GM12891 (cell line): ENCODE measurements around the gene REEP5.
"Not testable (repeated sequence)": the region's sequence is repeated elsewhere in the genome, so short reads cannot be mapped to it uniquely, and the experiment has no call there.

ENCODE experiments used
- DNase-seq: peaks from one replicate; pipeline ENCODE4 v3.0.0; 2011; ENCODE audit warnings: low spot score; ENCODE audit not compliant: insufficient read length
- FAIRE-seq: peaks from 2 replicates; lab custom pipeline; 2011; peaks lifted over from hg19 to GRCh38; lab: Jason Lieb, UNC
- PAX5 ChIP-seq: IDR thresholded peaks from 2 replicates; pipeline ENCODE4 v1.6.1; 2011; ENCODE audit warnings: low read length, moderate library complexity, mild to moderate bottlenecking; ENCODE audit not compliant: insufficient read depth, severe bottlenecking
- POLR2A ChIP-seq: IDR thresholded peaks from 2 replicates; pipeline ENCODE4 v1.6.1; 2011; ENCODE audit warnings: low read depth, low read length, control low read depth
- POLR2AphosphoS5 ChIP-seq: IDR thresholded peaks from 2 replicates; pipeline ENCODE4 v1.6.1; 2011; ENCODE audit warnings: low read depth, low read length, control low read depth
- POU2F2 ChIP-seq: IDR thresholded peaks from 2 replicates; pipeline ENCODE4 v1.6.1; 2011; ENCODE audit warnings: low read depth, mild to moderate bottlenecking, control low read depth, low read length, moderate library complexity
- SPI1 ChIP-seq: IDR thresholded peaks from 2 replicates; pipeline ENCODE4 v1.6.1; 2011; ENCODE audit warnings: low read depth, low read length, control low read depth
- TAF1 ChIP-seq: IDR thresholded peaks from 2 replicates; pipeline ENCODE4 v1.6.1; 2011; ENCODE audit warnings: low read depth, low read length, control low read depth

REEP5 gene

GRCh38 chr5:112918679-112919078 is 3.3 kb downstream of the REEP5 start:
- TF ChIP-seq PAX5 (no peak), SPI1 (no peak), TAF1 (no peak), POU2F2 (no peak), POLR2AphosphoS5 (no peak), POLR2A (no peak)
- FAIRE-seq, result no peak
- DNase-seq, result no peak

DNA sequence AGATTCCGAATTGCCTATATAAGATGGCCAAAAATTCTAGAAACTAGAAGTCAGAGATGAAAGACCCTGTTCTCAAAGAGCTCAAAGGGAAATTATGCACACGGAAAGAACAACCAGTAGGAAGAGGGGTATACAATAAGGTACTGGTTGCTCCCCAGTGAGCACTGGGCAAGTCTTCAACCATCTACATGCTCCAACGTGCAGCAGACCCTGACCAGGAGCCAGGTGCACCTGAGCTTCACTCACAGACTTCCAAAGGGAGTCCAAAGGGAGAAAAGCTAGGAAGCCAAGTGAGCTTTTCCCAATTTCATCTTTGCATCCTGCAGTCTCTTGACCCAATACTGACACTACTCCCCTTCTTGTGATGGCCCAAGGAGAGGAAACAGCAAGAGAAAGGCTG is 3.9 kb downstream of the REEP5 start:
- no peak for FAIRE-seq
- no peak for DNase-seq
- TF ChIP-seq TAF1 (no peak), SPI1 (no peak), POU2F2 (no peak), POLR2A (no peak), PAX5 (no peak), POLR2AphosphoS5 (no peak)

GRCh38 chr5:112917453-112917995 is 4.5 kb downstream of the REEP5 start:
- DNase-seq (no peak), FAIRE-seq (no peak)
- TF ChIP-seq POU2F2 (no peak), POLR2A (no peak), POLR2AphosphoS5 (no peak), TAF1 (no peak), SPI1 (no peak), PAX5 (no peak)

- FAIRE-seq (no peak), DNase-seq (no peak)
- TF ChIP-seq PAX5 (no peak), TAF1 (no peak), POU2F2 (no peak), POLR2A (no peak), POLR2AphosphoS5 (no peak), SPI1 (no peak)
Measured at GRCh38 chr5:112915831-112916230, 6.2 kb downstream of the REEP5 start.

- no peak for TF ChIP-seq SPI1
- no peak for TF ChIP-seq TAF1
- TF ChIP-seq PAX5, result no peak
- TF ChIP-seq POU2F2, result no peak
- no peak for TF ChIP-seq POLR2A
- no peak for TF ChIP-seq POLR2AphosphoS5
- DNase-seq (no peak), FAIRE-seq (no peak)
Measured at GRCh38 chr5:112914584-112914983, 7.4 kb downstream of the REEP5 start.

- DNase-seq, result no peak
- no peak for FAIRE-seq
- TF ChIP-seq PAX5 (no peak), POU2F2 (no peak), POLR2A (no peak), TAF1 (no peak), SPI1 (no peak), POLR2AphosphoS5 (no peak)
Measured at GRCh38 chr5:112910529-112910928, 11.5 kb downstream of the REEP5 start.

GRCh38 chr5:112908854-112909253 is 13.2 kb downstream of the REEP5 start:
- no peak for DNase-seq
- TF ChIP-seq POLR2AphosphoS5 (no peak), POLR2A (no peak), SPI1 (no peak), TAF1 (no peak)
- FAIRE-seq, result no peak

DNA sequence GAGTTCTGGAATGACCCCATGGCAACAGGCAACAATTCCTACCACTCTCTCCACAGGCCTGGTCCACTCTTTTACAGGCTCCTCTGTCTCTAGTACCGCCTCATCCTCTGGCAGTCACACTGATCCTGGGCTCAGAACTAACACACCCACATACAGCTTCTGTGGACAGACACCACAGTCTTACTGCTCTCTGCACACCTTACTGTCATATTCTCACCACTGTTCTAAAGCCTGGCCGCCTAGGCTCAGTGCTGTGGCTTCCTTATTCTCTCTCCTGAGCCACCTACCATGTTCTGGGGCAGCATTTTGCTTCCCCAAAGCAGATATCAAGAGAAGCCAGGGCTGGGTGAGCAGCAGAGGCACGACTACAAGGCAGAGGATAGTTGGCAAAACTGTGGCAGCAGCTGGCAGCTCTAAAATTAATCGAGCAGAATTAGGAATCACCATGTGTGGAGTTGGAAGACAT is 14.8 kb downstream of the REEP5 start:
- peak; percentile 45 for FAIRE-seq
- no peak for TF ChIP-seq POLR2AphosphoS5
- TF ChIP-seq POLR2A, result no peak
- no peak for TF ChIP-seq SPI1
- no peak for TF ChIP-seq PAX5
- no peak for TF ChIP-seq TAF1
- TF ChIP-seq POU2F2, result no peak
- no peak for DNase-seq

DNA sequence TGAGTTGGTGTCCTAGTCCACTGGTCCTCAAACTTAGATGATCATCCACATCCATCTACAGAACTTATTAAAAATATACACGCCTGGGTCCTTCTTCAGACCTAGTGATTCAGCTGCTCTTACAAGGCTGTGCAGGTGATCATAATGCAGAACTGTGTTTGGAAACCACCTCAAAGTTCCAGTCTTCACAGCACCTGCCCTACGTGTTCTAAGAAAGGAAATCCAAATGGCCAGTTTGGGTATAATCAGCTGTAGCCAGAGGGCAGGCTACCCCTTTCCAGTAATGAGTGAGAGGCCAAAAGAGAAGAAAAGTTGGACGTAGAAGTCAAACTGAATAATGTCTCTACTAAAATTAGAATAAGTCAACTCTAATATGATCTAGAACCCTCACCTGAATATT is 15.4 kb downstream of the REEP5 start:
- DNase-seq (no peak), FAIRE-seq (peak; percentile 68)
- TF ChIP-seq POU2F2, result no peak
- TF ChIP-seq SPI1, result no peak
- no peak for TF ChIP-seq TAF1
- TF ChIP-seq PAX5, result no peak
- no peak for TF ChIP-seq POLR2A
- no peak for TF ChIP-seq POLR2AphosphoS5

GRCh38 chr5:112904996-112905395 is 17.0 kb downstream of the REEP5 start:
- TF ChIP-seq SPI1, result 0 out of 2 replicates have a peak, but pooled peaks have one; percentile 1
- FAIRE-seq, DNase-seq: not testable (repeated sequence)

GRCh38 chr5:112902561-112902960 is 19.5 kb downstream of the REEP5 start:
- TF ChIP-seq PAX5 (no peak), POLR2A (no peak), POLR2AphosphoS5 (no peak), SPI1 (no peak), POU2F2 (no peak), TAF1 (no peak)
- no peak for DNase-seq
- no peak for FAIRE-seq
